HepG2 (cell line): Measurements from ENCODE around the gene MARCHF9. TPM values are rescaled to one million over a fixed set of nuclear protein-coding genes. Genes with fewer than 3 reads are reported as not detected.
A peak's percentile ranks its signal among the peaks of the same experiment; 100 is the strongest.

Experiments
- ARNTL ChIP-seq: sonication (generic); formaldehyde crosslinking; IDR thresholded peaks from 2 replicates; pipeline ENCODE4 v1.4.0; 2020; ENCODE audit warnings: mild to moderate bottlenecking, missing genetic modification reagents
- HMGXB4 ChIP-seq, 2 experiments: sonication (generic) in 1 of 2; formaldehyde crosslinking in 1 of 2; IDR thresholded peaks; 2 replicates each; pipeline versions ENCODE4 v1.4.0 to v1.6.1; 2018 to 2020; ENCODE audit warnings: missing genetic modification reagents in 2 of 2, borderline replicate concordance in 1 of 2, low read depth in 1 of 2, mild to moderate bottlenecking in 1 of 2, missing biosample characterization in 1 of 2
- HNRNPLL ChIP-seq: fragments of 200-400 bp; formaldehyde crosslinking; IDR thresholded peaks from 2 replicates; pipeline ENCODE4 v1.6.1; 2017; ENCODE audit warnings: mild to moderate bottlenecking, low read depth, low read length; ENCODE audit not compliant: poor library complexity, severe bottlenecking
- NR2F6 ChIP-seq, 2 experiments: IDR thresholded peaks; 2 replicates each; pipeline ENCODE4 v1.6.1; 2016; ENCODE audit warnings: antibody characterized with exemption in 1 of 2, mild to moderate bottlenecking in 1 of 2
- PATZ1 ChIP-seq: sonication (generic); formaldehyde crosslinking; IDR thresholded peaks from 2 replicates; pipeline ENCODE4 v1.4.0; 2020; ENCODE audit warnings: missing genetic modification reagents
- RFX5 ChIP-seq: IDR thresholded peaks from 2 replicates; pipeline ENCODE4 v1.6.1; 2011; ENCODE audit warnings: low read depth, low read length, improper control_type of control experiment
- SAFB2 ChIP-seq: sonication (generic); formaldehyde crosslinking; IDR thresholded peaks from 2 replicates; pipeline ENCODE4 v1.5.1; 2020; ENCODE audit warnings: missing genetic modification reagents, low read depth, mild to moderate bottlenecking, borderline replicate concordance
- SIN3A ChIP-seq: IDR thresholded peaks from 2 replicates; pipeline ENCODE4 v1.6.1; 2011; ENCODE audit warnings: low read depth, mild to moderate bottlenecking, control low read depth, low read length, borderline replicate concordance
- TOPORS ChIP-seq: sonication (generic); formaldehyde crosslinking; IDR thresholded peaks from 2 replicates; pipeline ENCODE4 v1.8.0; 2023; ENCODE audit warnings: mild to moderate bottlenecking, missing genetic modification reagents
- ZFP91 ChIP-seq: sonication (generic); formaldehyde crosslinking; IDR thresholded peaks from 2 replicates; pipeline ENCODE4 v1.9.0; 2022; ENCODE audit warnings: missing genetic modification reagents, mild to moderate bottlenecking, borderline replicate concordance
- ZNF275 ChIP-seq: sonication (generic); formaldehyde crosslinking; IDR thresholded peaks from 2 replicates; pipeline ENCODE4 v1.8.0; 2022; ENCODE audit warnings: missing genetic modification reagents, mild to moderate bottlenecking, inconsistent platforms, borderline replicate concordance
- ZNF431 ChIP-seq: sonication (generic); formaldehyde crosslinking; IDR thresholded peaks from 2 replicates; pipeline ENCODE4 v1.9.0; 2022; ENCODE audit warnings: missing genetic modification reagents, low read depth, mild to moderate bottlenecking, borderline replicate concordance
- ZNF451 ChIP-seq: sonication (generic); formaldehyde crosslinking; IDR thresholded peaks from 2 replicates; pipeline ENCODE4 v1.5.0; 2020; ENCODE audit warnings: mild to moderate bottlenecking, missing genetic modification reagents
- ZNF674 ChIP-seq: sonication (generic); formaldehyde crosslinking; IDR thresholded peaks from 2 replicates; pipeline ENCODE4 v1.5.0; 2020; ENCODE audit warnings: low read depth, mild to moderate bottlenecking, missing genetic modification reagents
- ZNF687 ChIP-seq: sonication (generic); formaldehyde crosslinking; IDR thresholded peaks from 2 replicates; pipeline ENCODE4 v1.5.1; 2020; ENCODE audit warnings: mild to moderate bottlenecking, missing genetic modification reagents, moderate library complexity
- ZNF83 ChIP-seq: sonication (generic); formaldehyde crosslinking; IDR thresholded peaks from 2 replicates; pipeline ENCODE4 v1.4.0; 2020; ENCODE audit warnings: missing genetic modification reagents, mild to moderate bottlenecking, borderline replicate concordance
- polyA plus RNA-seq, 8 experiments: library from polyadenylated mRNA; depleted of rRNA in 3 of 8; stranded (reverse) in 7 of 8; unstranded in 1 of 8; fragments of >200 nt; fragmentation: Illumina TruSeq in 4 of 8; extraction: Trizol in 4 of 8; gene quantifications; 2 replicates each; pipeline versions ENCODE4 v1.2.1 to v1.2.3, GENCODE V29; 2011 to 2016; ENCODE audit warnings: low read depth in 4 of 8, missing spikeins in 1 of 8, mixed read lengths in 1 of 8; ENCODE audit not compliant: insufficient read depth in 1 of 8
- total RNA-seq, 5 experiments: library from RNA; depleted of rRNA; stranded (reverse); fragments of >200 nt; fragmentation: Illumina TruSeq; extraction: Trizol; gene quantifications; 2 replicates each; pipeline ENCODE4 v1.2.3, GENCODE V29; 2016; ENCODE audit warnings: low read depth in 1 of 5

MARCHF9 gene
- total and polyA plus RNA-seq, 2 of the 13 experiments (the other 11 are each of a cell fraction or from before 2014, with no cell fraction given) = 5.7 to 9.6 TPM

GRCh38 chr12:57726151-57726883 is 28.6 kb upstream of the MARCHF9 start (continued):
- no peak for TF ChIP-seq ZNF275 (CRISPR knock-in tag)
- 0 out of 2 replicates have a peak, but pooled peaks have one; percentile 41 for TF ChIP-seq ZNF451 (CRISPR knock-in tag)
- no peak for TF ChIP-seq ZNF83 (CRISPR knock-in tag)
- TF ChIP-seq SIN3A = no peak
- TF ChIP-seq ZNF431 = 0 out of 2 replicates have a peak, but pooled peaks have one; percentile 42
- TF ChIP-seq ZFP91 = peak; percentile 71
- no peak for TF ChIP-seq NR2F6 (IDR thresholded peaks at IDR 0.05)
- TF ChIP-seq NR2F6 (CRISPR knock-in tag; IDR thresholded peaks at IDR 0.05) = no peak; the same call in 1 of the 2 replicates
- peak; percentile 97 for TF ChIP-seq HNRNPLL
- peak; percentile 59; the same call in 1 of the 2 replicates for TF ChIP-seq SAFB2 (CRISPR knock-in tag)
- TF ChIP-seq TOPORS (CRISPR knock-in tag) = 0 out of 2 replicates have a peak, but pooled peaks have one; percentile 43
- TF ChIP-seq ZNF674 (CRISPR knock-in tag) = no peak
- TF ChIP-seq HMGXB4 (CRISPR knock-in tag; IDR thresholded peaks at IDR 0.05; ENCODE audit: borderline replicate concordance in 1 of 2, low read depth in 1 of 2) = peak; percentile 81 to 96
- peak; percentile 62 for TF ChIP-seq PATZ1 (CRISPR knock-in tag)
- TF ChIP-seq ARNTL = 0 out of 2 replicates have a peak, but pooled peaks have one; percentile 19
- no peak for TF ChIP-seq RFX5
- peak; percentile 68 for TF ChIP-seq ZNF687
